SIG-M5 treated with dmso at 0.1 percent for 504 hours (cell line): ENCODE results near the gene PMEL.
"Not testable (repeated sequence)": the region's sequence is repeated elsewhere in the genome, so short reads cannot be mapped to it uniquely, and the experiment has no call there.

Experiments
- DNase-seq: peaks from one replicate; lab custom pipeline; 2025; ENCODE audit not compliant: unreplicated experiment; lab: John Stamatoyannopoulos, UW

The PMEL gene

GRCh38 chr12:55965941-55966407, at the start of gene PMEL:
TSS of gene PMEL (minus strand) at chr12:55966042. CDS start at chr12:55966011, 31 bp downstream.
- DNase-seq, result no peak

GRCh38 chr12:56014205-56014604, 48.4 kb upstream of the PMEL start:
- DNase-seq, result no peak

DNA sequence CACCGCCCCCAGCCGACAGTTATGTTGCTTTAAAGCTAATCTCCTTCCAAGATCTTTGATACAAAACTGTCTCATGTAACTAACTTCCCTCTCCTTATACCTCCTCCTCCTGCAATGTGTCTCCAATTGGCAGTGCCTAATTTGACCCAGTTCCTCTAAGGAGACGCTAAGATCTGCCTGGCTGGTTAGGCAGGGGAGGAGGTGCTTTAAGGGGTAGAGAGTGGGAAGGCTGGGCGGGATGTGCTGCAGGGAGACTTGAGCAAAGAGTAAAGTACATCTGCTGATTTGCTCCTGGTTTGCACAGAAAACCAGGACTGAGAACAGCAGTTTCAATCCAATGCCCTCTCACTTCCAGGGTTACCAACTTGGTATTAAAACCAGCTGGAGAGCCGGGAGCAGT, 47.6 kb upstream of the PMEL start:
- no peak for DNase-seq

DNA sequence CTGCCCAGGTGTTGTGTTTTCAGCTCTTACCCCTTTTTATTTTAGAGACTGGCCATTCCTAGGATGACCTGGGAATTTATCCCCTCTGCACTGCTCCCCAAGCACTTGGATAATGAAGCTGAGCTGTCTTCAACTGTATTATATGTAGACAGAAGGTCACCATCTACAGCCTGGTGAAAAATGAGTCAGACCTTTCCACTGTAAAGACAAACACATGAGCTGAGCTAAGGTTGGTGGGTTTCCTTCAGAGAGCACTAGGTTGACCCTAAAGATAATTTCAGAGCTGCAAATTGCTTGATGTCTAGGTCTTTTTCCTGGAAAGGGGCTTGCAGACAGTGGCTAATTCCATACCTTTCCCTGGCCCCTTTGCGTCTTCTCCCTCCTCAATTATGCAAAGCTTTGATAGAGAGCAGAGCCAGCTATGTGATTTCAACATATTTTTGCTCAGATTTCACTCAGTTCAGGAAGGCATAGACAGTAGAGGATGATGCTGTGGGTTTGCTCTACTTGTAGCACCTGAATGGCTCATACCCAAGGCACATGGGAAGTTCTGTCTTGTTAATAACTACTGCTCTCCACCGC, 45.8 kb upstream of the PMEL start:
- no peak for DNase-seq

DNA sequence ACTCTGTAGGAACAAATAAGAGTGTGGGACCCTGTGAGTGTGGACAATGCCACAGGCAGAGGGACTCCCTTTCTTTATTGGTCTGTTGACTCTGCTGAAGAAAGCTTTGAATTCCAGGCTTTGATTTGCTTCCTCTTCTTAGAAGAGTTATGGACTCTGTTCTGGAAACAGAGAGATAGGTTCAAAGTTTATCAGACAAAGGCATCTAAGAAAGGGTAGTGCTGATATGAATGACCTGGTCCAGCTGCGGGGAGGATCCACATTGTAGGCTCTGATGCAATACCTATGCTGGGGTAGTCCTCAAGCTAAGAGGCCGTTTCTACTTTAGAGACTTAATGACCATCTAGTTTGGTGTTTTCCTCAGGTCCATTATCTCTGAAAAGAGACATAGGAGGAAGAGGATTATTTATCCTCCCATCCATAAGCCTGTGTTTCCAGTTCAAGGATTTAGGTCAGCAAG, 44.3 kb upstream of the PMEL start:
- no peak for DNase-seq

GRCh38 chr12:56007564-56008559, 42.0 kb upstream of the PMEL start:
- no peak for DNase-seq

- no peak for DNase-seq
Measured at GRCh38 chr12:56004211-56004610, 38.4 kb upstream of the PMEL start.

DNA sequence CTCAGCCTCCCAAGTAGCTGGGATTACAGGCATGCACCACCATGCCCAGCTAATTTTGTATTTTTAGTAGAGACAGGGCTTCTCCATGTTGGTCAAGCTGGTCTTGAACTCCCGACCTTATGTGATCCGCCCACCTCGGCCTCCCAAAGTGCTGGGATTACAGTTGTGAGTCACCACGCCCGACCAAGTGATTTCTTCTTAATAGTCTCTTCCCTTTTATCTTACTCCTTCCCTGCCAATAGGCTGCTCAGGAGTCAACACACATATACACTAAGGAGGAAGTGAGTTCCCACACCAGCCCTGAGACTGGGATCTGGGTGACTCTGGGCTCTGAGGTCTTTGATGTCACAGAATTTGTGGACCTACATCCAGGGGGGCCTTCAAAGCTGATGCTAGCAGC, 37.5 kb upstream of the PMEL start:
- DNase-seq, result peak; percentile 51

- no peak for DNase-seq
Measured at GRCh38 chr12:56001487-56002100, 35.8 kb upstream of the PMEL start.

DNA sequence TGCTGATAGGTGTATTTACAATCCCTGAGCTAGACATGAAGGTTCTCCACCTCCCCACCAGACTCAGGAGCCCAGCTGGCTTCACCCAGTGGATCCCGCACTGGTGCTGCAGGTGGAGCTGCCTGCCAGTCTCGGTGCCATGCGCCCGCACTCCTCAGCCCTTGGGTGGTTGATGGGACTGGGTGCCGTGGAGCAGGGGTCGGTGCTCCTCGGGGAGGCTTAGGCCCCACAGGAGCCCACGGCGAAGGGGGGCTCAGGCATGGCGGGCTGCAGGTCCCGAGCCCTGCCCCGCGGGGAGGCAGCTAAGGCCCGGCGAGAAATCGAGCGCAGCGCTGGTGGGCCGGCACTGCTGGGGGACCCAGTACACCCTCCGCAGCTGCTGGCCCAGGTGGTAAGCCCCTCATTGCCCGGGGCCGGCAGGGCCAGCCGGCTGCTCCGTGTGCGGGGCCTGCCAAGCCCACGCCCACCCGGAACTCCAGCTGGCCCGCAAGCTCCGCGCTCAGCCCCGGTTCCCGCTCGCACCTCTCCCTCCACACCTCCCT, 34.2 kb upstream of the PMEL start:
- DNase-seq, result not testable (repeated sequence)

GRCh38 chr12:55999522-55999921, 33.7 kb upstream of the PMEL start:
- DNase-seq, result not testable (repeated sequence)

DNA sequence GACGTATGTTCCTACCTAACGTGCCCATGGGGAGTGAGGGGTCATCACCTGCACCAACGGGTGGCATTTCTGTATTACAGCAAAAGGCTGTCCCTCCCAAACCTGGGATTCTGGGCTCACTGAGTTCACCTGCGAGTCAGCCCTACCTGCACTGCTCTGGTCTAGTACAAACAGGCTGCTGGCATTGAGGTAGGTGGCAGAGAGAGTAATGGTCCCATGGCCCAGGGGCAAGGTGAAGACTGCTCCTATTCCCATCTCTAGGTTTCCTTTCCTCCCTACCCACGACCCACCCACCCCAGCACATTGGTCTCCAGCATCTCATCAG, 31.7 kb upstream of the PMEL start:
- no peak for DNase-seq

DNA sequence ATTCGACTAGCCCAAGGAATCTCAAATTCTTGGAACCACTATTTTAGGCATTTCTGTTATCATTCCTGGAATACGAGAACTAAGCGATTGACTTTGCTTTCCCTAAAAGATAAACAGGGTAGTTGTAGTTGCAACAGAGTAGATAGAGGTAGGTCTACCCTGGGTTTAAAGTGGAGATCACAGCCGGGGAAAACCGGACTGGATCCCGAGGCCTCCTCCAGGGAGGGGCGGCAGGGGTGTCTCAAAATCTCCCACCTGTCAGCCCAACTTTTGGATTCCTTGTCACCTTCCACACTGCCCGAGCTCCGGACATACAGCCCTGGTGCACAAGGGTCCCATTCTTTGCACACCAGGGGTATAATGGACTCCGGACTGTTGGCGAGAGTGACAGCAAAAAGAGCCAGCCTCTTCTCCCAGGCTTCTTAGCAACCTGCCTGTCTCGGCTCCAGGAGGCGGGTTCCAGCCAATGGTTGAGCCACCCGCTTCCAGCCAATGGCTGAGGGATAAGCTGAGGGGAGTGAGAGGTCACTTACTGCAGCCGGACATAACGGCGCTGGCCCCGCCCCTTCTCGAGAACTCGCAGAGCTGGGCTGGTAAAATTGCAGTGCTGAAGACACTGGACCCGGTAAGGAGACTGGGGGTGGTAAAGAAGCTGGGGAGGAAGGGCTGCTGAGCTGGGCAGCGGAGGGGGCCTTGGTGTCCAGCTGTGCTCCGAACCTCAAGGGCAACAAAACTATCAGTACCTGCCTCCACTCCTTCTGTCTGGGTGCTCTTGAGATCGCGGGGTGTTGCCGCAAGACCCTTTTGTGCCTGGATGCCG, 31.1 kb upstream of the PMEL start, which contains the start of gene SUOX:
TSS of gene SUOX (plus strand) at position 562 of the 820 bp plus-strand sequence. CDS start 4,946 bp downstream, outside the sequence.
- peak; percentile 69 for DNase-seq

- DNase-seq, result peak; percentile 67
Measured at GRCh38 chr12:55996201-55996714, 30.4 kb upstream of the PMEL start.

GRCh38 chr12:55995366-55995765, 29.5 kb upstream of the PMEL start:
- DNase-seq, result no peak

- DNase-seq, result no peak
Measured at GRCh38 chr12:55993230-55993853, 27.5 kb upstream of the PMEL start.

DNA sequence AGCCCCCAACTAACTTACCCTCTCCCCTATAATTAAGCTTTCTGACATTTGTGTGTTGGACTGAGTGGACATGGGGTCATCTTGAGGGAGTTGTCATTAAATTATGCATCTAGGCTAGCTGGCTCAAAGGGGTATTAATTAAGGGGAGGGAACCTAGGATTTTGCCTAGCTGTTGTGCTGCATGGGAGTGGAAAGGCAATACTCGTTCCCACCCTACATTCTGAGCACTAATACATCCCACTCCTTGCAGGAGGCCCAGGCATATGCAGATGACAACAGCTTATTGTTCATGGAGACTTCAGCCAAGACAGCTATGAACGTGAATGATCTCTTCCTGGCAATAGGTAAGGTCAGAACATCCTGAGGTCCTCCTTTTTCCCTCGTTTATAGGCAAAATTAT, 25.3 kb upstream of the PMEL start:
- DNase-seq, result no peak

- not testable (repeated sequence) for DNase-seq
Measured at GRCh38 chr12:55985976-55986375, 20.1 kb upstream of the PMEL start.

- DNase-seq, result no peak
Measured at GRCh38 chr12:55985341-55985740, 19.5 kb upstream of the PMEL start.

- no peak for DNase-seq
Measured at GRCh38 chr12:55984861-55985260, 19.0 kb upstream of the PMEL start.
